K562 (cell line): ENCODE measurements around the gene RNU5D-1. TPM values are rescaled to one million over a fixed set of nuclear protein-coding genes. Genes with fewer than 3 reads are reported as not detected.

Experiments used
- ATAC-seq: fragments of 200-7000 bp; cut with Tn5 transposase; 3 replicates; pipeline ENCODE4 v1.9.1; 2020; ENCODE audit warnings: moderate library complexity
- BruUV-seq: library from RNA; stranded (reverse); fragments of 400-500 nt; replicated peaks from 2 replicates; lab custom pipeline; 2021; lab: Mats Ljungman, UMichigan
- CTCF ChIA-PET: fragments of 300-600 bp; formaldehyde crosslinking; extraction: SDS; loops from one replicate; lab custom pipeline; 2021; ENCODE audit warnings: low intra/inter-chr PET ratio; lab: Yijun Ruan, JAX
- POLR2A ChIA-PET: fragments of 300-600, 350-650 bp; sonication (Branson Sonifier 250); formaldehyde crosslinking; extraction: SDS; loops from one replicate; lab custom pipeline; 2021; ENCODE audit warnings: antibody characterized with exemption, inconsistent platforms; lab: Yijun Ruan, JAX
- DNase-seq, 4 experiments: peaks; one replicate each; pipeline versions ENCODE4 v3.0.0 to v3.0.0-alpha.2; 2011 to 2018; ENCODE audit warnings: low spot score in 3 of 4, mixed read lengths in 3 of 4; ENCODE audit errors: extremely low read depth in 1 of 4
- FAIRE-seq: peaks from 2 replicates; lab custom pipeline; 2011; peaks lifted over from hg19 to GRCh38; lab: Jason Lieb, UNC
- H2AFZ ChIP-seq: 2 replicates; pipeline ENCODE4 v1.6.0; 2011; ENCODE audit warnings: low read depth, low read length, control low read depth, inconsistent platforms
- H3K27ac ChIP-seq: fragments of 200-600 bp; 3 replicates; pipeline ENCODE4 v1.8.0; 2011; ENCODE audit warnings: low read depth, mild to moderate bottlenecking, control low read depth, inconsistent platforms, low read length, moderate library complexity, mixed read lengths; ENCODE audit errors: extremely low read depth
- H3K27me3 ChIP-seq, 2 experiments: fragments of 300-600 bp in 1 of 2; 2 replicates in 1 of 2; 3 replicates in 1 of 2; pipeline versions ENCODE4 v1.6.0 to v1.8.0; 2011; ENCODE audit warnings: inconsistent platforms in 2 of 2, low read length in 2 of 2, mild to moderate bottlenecking in 1 of 2, mixed read lengths in 1 of 2, moderate library complexity in 1 of 2; ENCODE audit not compliant: control insufficient read depth in 2 of 2, insufficient read depth in 2 of 2
- H3K36me3 ChIP-seq: fragments of 300-600 bp; 3 replicates; pipeline ENCODE4 v1.8.0; 2011; ENCODE audit warnings: mild to moderate bottlenecking, low read length, inconsistent platforms; ENCODE audit not compliant: control insufficient read depth, insufficient read depth
- H3K4me1 ChIP-seq, 2 experiments: fragments of 200-600 bp in 1 of 2; replicated peaks in 1 of 2; 2 replicates in 1 of 2; 3 replicates in 1 of 2; pipeline versions ENCODE4 v1.5.1 to v1.8.0; 2011; ENCODE audit warnings: inconsistent platforms in 2 of 2, low read length in 2 of 2, mild to moderate bottlenecking in 1 of 2, mixed read lengths in 1 of 2, moderate library complexity in 1 of 2; ENCODE audit not compliant: control insufficient read depth in 2 of 2, insufficient read depth in 2 of 2
- H3K4me2 ChIP-seq: 2 replicates; pipeline ENCODE4 v1.6.1; 2011; ENCODE audit warnings: low read length, control low read depth, inconsistent platforms, mixed read lengths; ENCODE audit not compliant: insufficient read depth
- H3K4me3 ChIP-seq: fragments of 200-600 bp; sonication (generic), shearing (Covaris generic); 2 replicates; pipeline ENCODE4 v1.5.1; 2016; ENCODE audit warnings: control low read depth, inconsistent platforms
- H3K79me2 ChIP-seq: fragments of 200-600 bp; 3 replicates; pipeline ENCODE4 v1.8.0; 2011; ENCODE audit warnings: low read length, inconsistent platforms; ENCODE audit not compliant: control insufficient read depth, insufficient read depth
- H3K9ac ChIP-seq, 2 experiments: 2 replicates each; pipeline versions ENCODE4 v1.6.0 to v1.6.1; 2011; ENCODE audit warnings: low read depth in 2 of 2, low read length in 2 of 2, control low read depth in 1 of 2, inconsistent platforms in 1 of 2, mild to moderate bottlenecking in 1 of 2, mixed read lengths in 1 of 2; ENCODE audit not compliant: insufficient read depth in 1 of 2
- H3K9me1 ChIP-seq: one replicate; pipeline ENCODE4 v1.6.0; 2011; ENCODE audit warnings: inconsistent platforms, mild to moderate bottlenecking, low read length, moderate library complexity; ENCODE audit not compliant: control insufficient read depth, insufficient read depth
- H3K9me3 ChIP-seq: replicated peaks from 2 replicates; pipeline ENCODE4 v1.5.1; 2011; ENCODE audit warnings: low read depth, low read length, inconsistent platforms; ENCODE audit not compliant: control insufficient read depth, insufficient read depth
- H4K20me1 ChIP-seq: replicated peaks from 2 replicates; pipeline ENCODE4 v1.6.1; 2011; ENCODE audit warnings: low read length, inconsistent platforms, mixed read lengths; ENCODE audit not compliant: control insufficient read depth, insufficient read depth
- ATF7 ChIP-seq: fragments of 450-650 bp; IDR thresholded peaks from 2 replicates; pipeline ENCODE4 v1.7.1; 2014; ENCODE audit warnings: mild to moderate bottlenecking, moderate library complexity
- GTF2E2 ChIP-seq: fragments of 200-800 bp; sonication (Bioruptor generic); IDR thresholded peaks from 2 replicates; pipeline ENCODE4 v1.6.1; 2016; ENCODE audit warnings: missing genetic modification characterization, missing compliant biosample characterization
- GTF3C2 ChIP-seq: IDR thresholded peaks from 3 replicates; pipeline ENCODE4 v1.6.1; 2011; ENCODE audit warnings: borderline replicate concordance, mild to moderate bottlenecking, moderate library complexity; ENCODE audit not compliant: insufficient read length; ENCODE audit errors: extremely low read depth
- MTF1 ChIP-seq: fragments of 250-450 bp; sonication (Bioruptor Pico); IDR thresholded peaks from 2 replicates; pipeline ENCODE4 v1.9.0; 2021; ENCODE audit warnings: moderate library complexity, mild to moderate bottlenecking, inconsistent platforms, borderline replicate concordance
- MXI1 ChIP-seq: IDR thresholded peaks from 2 replicates; pipeline ENCODE4 v1.6.1; 2011; ENCODE audit warnings: low read depth, mild to moderate bottlenecking, improper control_type of control experiment, low read length
- RERE ChIP-seq: sonication (generic); formaldehyde crosslinking; IDR thresholded peaks from 2 replicates; pipeline ENCODE4 v1.8.0; 2023; ENCODE audit warnings: missing genetic modification reagents, mild to moderate bottlenecking, borderline replicate concordance
- RNF2 ChIP-seq: sonication (generic); IDR thresholded peaks from 2 replicates; pipeline ENCODE4 v1.6.1; 2016
- SIX5 ChIP-seq, 2 experiments: IDR thresholded peaks; 2 replicates each; pipeline ENCODE4 v1.6.1; 2011; ENCODE audit warnings: low read length in 2 of 2, borderline replicate concordance in 1 of 2, low read depth in 1 of 2, mild to moderate bottlenecking in 1 of 2, moderate library complexity in 1 of 2; ENCODE audit not compliant: insufficient read depth in 1 of 2
- SP2 ChIP-seq: IDR thresholded peaks from 2 replicates; pipeline ENCODE4 v1.6.1; 2011; ENCODE audit warnings: mild to moderate bottlenecking, low read depth, low read length, moderate library complexity; ENCODE audit not compliant: poor library complexity, severe bottlenecking; ENCODE audit errors: extremely low read depth
- ZBTB7A ChIP-seq: IDR thresholded peaks from 2 replicates; pipeline ENCODE4 v1.6.1; 2011; ENCODE audit warnings: low read depth, mild to moderate bottlenecking, low read length, moderate library complexity, borderline replicate concordance; ENCODE audit not compliant: control insufficient read depth
- ZNF165 ChIP-seq: fragments of 250-450 bp; sonication (Bioruptor Pico); IDR thresholded peaks from 2 replicates; pipeline ENCODE4 v1.4.0; 2020; ENCODE audit warnings: borderline replicate concordance
- WGBS: fragments of 100-300 bp; shearing (Covaris generic); methylation state at CpG from one replicate; pipeline ENCODE4 v1.1.6; 2016; ENCODE audit warnings: low coverage, mixed read lengths; ENCODE audit not compliant: insufficient coverage; ENCODE audit errors: missing lambda C conversion rate; 5-methylcytosine and 5-hydroxymethylcytosine counted together
- in situ Hi-C: fragments of 300-500 bp; cut with MboI; formaldehyde crosslinking; loops from 4 replicates; pipeline ENCODE4 v1.15.0; 2018; ENCODE audit warnings: inconsistent platforms, mixed read lengths
- intact Hi-C: fragments of 100-400 bp; cut with micrococcal nuclease; formaldehyde crosslinking; loops from 2 replicates; pipeline ENCODE4 v1.14.2; 2022
- polyA plus RNA-seq, 8 experiments: library from polyadenylated mRNA; depleted of rRNA in 4 of 8; stranded (reverse) in 5 of 8; unstranded in 3 of 8; fragments of >200 nt; fragmentation: Nextera tagmentation in 2 of 8; fragmentation: Illumina TruSeq in 1 of 8; extraction: Ambion mirVana in 2 of 8; extraction: Trizol in 1 of 8; gene quantifications; 2 replicates each; pipeline versions ENCODE4 v1.2.1 to v1.2.3, GENCODE V29; 2011 to 2014; ENCODE audit warnings: inconsistent platforms in 1 of 8, missing spikeins in 1 of 8
- total RNA-seq, 7 experiments: library from RNA; depleted of rRNA in 6 of 7; stranded (reverse); fragments of >200 nt in 6 of 7; fragmentation: Illumina TruSeq in 2 of 7; extraction: Trizol in 2 of 7; gene quantifications; 2 replicates each; pipeline versions ENCODE4 v1.2.1 to v1.2.3, GENCODE V29; 2011 to 2021; ENCODE audit warnings: low replicate concordance in 1 of 7
- TF ChIP-seq, protein P1 (sequence below): fragments of 200-800 bp; sonication (Bioruptor generic); IDR thresholded peaks from 2 replicates; pipeline ENCODE4 v1.6.1; 2017; ENCODE audit warnings: missing genetic modification characterization, missing compliant biosample characterization

Gene RNU5D-1
- total and polyA plus RNA-seq, 9 of the 15 experiments (the other 6 are each of a cell fraction or from before 2014, with no cell fraction given): under 0.01 TPM; not detected in 8

GRCh38 chr1:44693900-44694299, 37.1 kb downstream of the RNU5D-1 start:
- Histone ChIP-seq H3K4me2 (no peak overlapping the region), H3K27ac (no peak overlapping the region), H3K9me3 (no peaks in the 10 kb centered on the region), H3K9ac (no peak overlapping the region), H3K9me1 (no peaks in the 10 kb centered on the region), H3K79me2 (no peaks in the 10 kb centered on the region), H2AFZ (no peak overlapping the region), H3K4me3 (no peak overlapping the region), H4K20me1 (no peaks in the 10 kb centered on the region), H3K36me3 (no peaks in the 10 kb centered on the region), H3K27me3 (peaks cover 24 to 32% of the 10 kb centered on the region in 2 experiments), H3K4me1 (no peaks in the 10 kb centered on the region; a peak in 1 of 5 replicates)
- ATAC-seq (peak; percentile 35; the same call in 2 of the 3 replicates), FAIRE-seq (no peak), DNase-seq (no peak)
- POLR2A ChIA-PET: interaction anchor here (0.8 to 3.7 kb wide), 2 partner anchors 27 to 319 kb away, joined by 3 to 28 read pairs; no protein-coding TSS in a partner anchor
- CTCF ChIA-PET: no interaction called here
- 15% methylated on average over 3 of the region's 3 CpGs for WGBS
- no TSS peak for BruUV-seq
- intact Hi-C loops: no loop called here
- in situ Hi-C loops: no loop called here
- TF ChIP-seq MXI1 (no peak), RERE (CRISPR knock-in tag) (no peak), MTF1 (CRISPR knock-in tag) (no peak), ZNF165 (CRISPR knock-in tag) (no peak), SIX5 (IDR thresholded peaks at IDR 0.05; ENCODE audit: borderline replicate concordance in 1 of 2, insufficient read depth in 1 of 2, low read depth in 1 of 2, low read length in 2 of 2) (no peak), GTF3C2 (no peak), SP2 (no peak), RNF2 (no peak), ATF7 (peak; percentile 87; the same call in 1 of the 2 replicates), GTF2E2 (tag) (no peak), ZBTB7A (no peak)
- TF ChIP-seq, protein P1, sequence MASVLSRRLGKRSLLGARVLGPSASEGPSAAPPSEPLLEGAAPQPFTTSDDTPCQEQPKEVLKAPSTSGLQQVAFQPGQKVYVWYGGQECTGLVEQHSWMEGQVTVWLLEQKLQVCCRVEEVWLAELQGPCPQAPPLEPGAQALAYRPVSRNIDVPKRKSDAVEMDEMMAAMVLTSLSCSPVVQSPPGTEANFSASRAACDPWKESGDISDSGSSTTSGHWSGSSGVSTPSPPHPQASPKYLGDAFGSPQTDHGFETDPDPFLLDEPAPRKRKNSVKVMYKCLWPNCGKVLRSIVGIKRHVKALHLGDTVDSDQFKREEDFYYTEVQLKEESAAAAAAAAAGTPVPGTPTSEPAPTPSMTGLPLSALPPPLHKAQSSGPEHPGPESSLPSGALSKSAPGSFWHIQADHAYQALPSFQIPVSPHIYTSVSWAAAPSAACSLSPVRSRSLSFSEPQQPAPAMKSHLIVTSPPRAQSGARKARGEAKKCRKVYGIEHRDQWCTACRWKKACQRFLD (CRISPR knock-in tag): no peak
